NCI-H748 (cell line): ENCODE measurements around the gene TCAF1.
A peak's percentile ranks its signal among the peaks of the same experiment; 100 is the strongest.
"Not testable (repeated sequence)": the region's sequence is repeated elsewhere in the genome, so short reads cannot be mapped to it uniquely, and the experiment has no call there.

Experiments
- DNase-seq: peaks from one replicate; lab custom pipeline; 2025; ENCODE audit not compliant: unreplicated experiment; lab: John Stamatoyannopoulos, UW

The TCAF1 gene

GRCh38 chr7:143857994-143858393, 44.0 kb downstream of the TCAF1 start:
- DNase-seq: not testable (repeated sequence)

GRCh38 chr7:143855443-143855842, 46.5 kb downstream of the TCAF1 start:
- not testable (repeated sequence) for DNase-seq

GRCh38 chr7:143850682-143851081, 51.3 kb downstream of the TCAF1 start:
- no peak for DNase-seq

- no peak for DNase-seq
These were observed 52.0 kb downstream of the TCAF1 start for GRCh38 chr7:143849785-143850479.

GRCh38 chr7:143848192-143848591, 53.8 kb downstream of the TCAF1 start:
- no peak for DNase-seq

- DNase-seq: no peak
These were observed 55.3 kb downstream of the TCAF1 start for GRCh38 chr7:143846692-143847091.

GRCh38 chr7:143841696-143842095, 60.3 kb downstream of the TCAF1 start:
- not testable (repeated sequence) for DNase-seq

GRCh38 chr7:143840062-143840461, 61.9 kb downstream of the TCAF1 start:
- DNase-seq: not testable (repeated sequence)

- not testable (repeated sequence) for DNase-seq
These were observed 64.8 kb downstream of the TCAF1 start for GRCh38 chr7:143837223-143837622.

- peak; percentile 71 for DNase-seq
These were observed 65.4 kb downstream of the TCAF1 start for GRCh38 chr7:143836622-143837021.

GRCh38 chr7:143836088-143836487, 65.9 kb downstream of the TCAF1 start:
- not testable (repeated sequence) for DNase-seq

GRCh38 chr7:143826578-143826977, 75.4 kb downstream of the TCAF1 start:
- not testable (repeated sequence) for DNase-seq

- not testable (repeated sequence) for DNase-seq
These were observed 77.5 kb downstream of the TCAF1 start for GRCh38 chr7:143824295-143825135.

- not testable (repeated sequence) for DNase-seq
These were observed 78.2 kb downstream of the TCAF1 start for GRCh38 chr7:143823634-143824294.

- DNase-seq: not testable (repeated sequence)
These were observed 80.3 kb downstream of the TCAF1 start for GRCh38 chr7:143821392-143822277.

GRCh38 chr7:143817873-143818272, 84.1 kb downstream of the TCAF1 start:
- DNase-seq: not testable (repeated sequence)

GRCh38 chr7:143816471-143817133, 85.4 kb downstream of the TCAF1 start:
- DNase-seq: not testable (repeated sequence)

- not testable (repeated sequence) for DNase-seq
These were observed 91.3 kb downstream of the TCAF1 start for GRCh38 chr7:143810639-143811038.

- DNase-seq: not testable (repeated sequence)
These were observed 95.3 kb downstream of the TCAF1 start for GRCh38 chr7:143806664-143807071.
